ENCODE data around the gene MAFG. TPM values are rescaled to one million over a fixed set of nuclear protein-coding genes. Genes with fewer than 3 reads are reported as not detected.

The MAFG gene
- total and polyA plus RNA-seq, 9 of the 15 experiments (the other 6 are each of a cell fraction or from before 2014, with no cell fraction given) = 1.1 to 58.1 (median 24.9) TPM

- no peak for TF ChIP-seq MITF (IDR thresholded peaks at IDR 0.05)
- no peak for TF ChIP-seq SMARCC2 (IDR thresholded peaks at IDR 0.05; ENCODE audit: low read depth)
- TF ChIP-seq ARID1B (IDR thresholded peaks at IDR 0.05) = no peak
- no peak for TF ChIP-seq ZNF134 (CRISPR knock-in tag; conservative IDR thresholded peaks at IDR 0.05)
- no peak for TF ChIP-seq AFF4 (CRISPR knock-in tag; IDR thresholded peaks at IDR 0.05)
- TF ChIP-seq ETS2 (tag; IDR thresholded peaks at IDR 0.05; ENCODE audit: borderline replicate concordance, poor library complexity, severe bottlenecking) = no peak
- TF ChIP-seq NFIC (IDR thresholded peaks at IDR 0.05) = no peak
- TF ChIP-seq HMGN3 (IDR thresholded peaks at IDR 0.05; ENCODE audit: borderline replicate concordance, extremely low read depth, insufficient read length, low read depth, low read length) = peak; percentile 72
- no peak for TF ChIP-seq ESRRB (CRISPR knock-in tag; IDR thresholded peaks at IDR 0.05; ENCODE audit: borderline replicate concordance)
- TF ChIP-seq POLR3G (IDR thresholded peaks at IDR 0.05; ENCODE audit: extremely low read depth, insufficient read length, insufficient replicate concordance) = no peak
- no peak for TF ChIP-seq SIX5 (IDR thresholded peaks at IDR 0.05; ENCODE audit: borderline replicate concordance in 1 of 2, insufficient read depth in 1 of 2, low read depth in 1 of 2, low read length in 2 of 2)
- peak in 1 of 3 experiments; percentile 15; a peak in 2 of 6 replicates for TF ChIP-seq CTCF (IDR thresholded peaks at IDR 0.05 in 2 of 3, conservative IDR thresholded peaks at IDR 0.05 in 1 of 3; ENCODE audit: insufficient read depth in 2 of 3, low read depth in 1 of 3, low read length in 3 of 3)
- TF ChIP-seq ZNF408 (CRISPR knock-in tag; IDR thresholded peaks at IDR 0.05; ENCODE audit: low read depth) = no peak
- no peak for TF ChIP-seq SMAD3 (CRISPR knock-in tag; conservative IDR thresholded peaks at IDR 0.05)
- TF ChIP-seq BHLHE40 (IDR thresholded peaks at IDR 0.05; ENCODE audit: low read length) = peak; percentile 64; the same call in 1 of the 2 replicates
- TF ChIP-seq SP1 (CRISPR knock-in tag; IDR thresholded peaks at IDR 0.05) = 0 out of 2 replicates have a peak, but pooled peaks have one; percentile 15
Observed at GRCh38 chr17:81911277-81911961, 16.1 kb downstream of the MAFG start, which contains the start of gene PCYT2 (continued).
